Endothelial cell of umbilical vein (primary cell): ENCODE data around the gene YPEL4. TPM values are rescaled to one million over a fixed set of nuclear protein-coding genes. Genes with fewer than 3 reads are reported as not detected.
"Not testable (repeated sequence)": the region's sequence is repeated elsewhere in the genome, so short reads cannot be mapped to it uniquely, and the experiment has no call there.

Experiments
- BruUV-seq: library from RNA; stranded (reverse); fragments of 400-500 nt; replicated peaks from 2 replicates; lab custom pipeline; 2021; lab: Mats Ljungman, UMichigan
- CTCF ChIA-PET: fragments of 300-600, 350-600 bp; sonication (Branson Sonifier 250); formaldehyde crosslinking; loops from one replicate; lab custom pipeline; 2021; ENCODE audit warnings: antibody characterized with exemption, inconsistent platforms; lab: Charles Lee
- POLR2A ChIA-PET: fragments of 300-600, 350-600 bp; sonication (Branson Sonifier 250); formaldehyde crosslinking; loops from one replicate; lab custom pipeline; 2021; ENCODE audit warnings: antibody characterized with exemption, inconsistent platforms; lab: Charles Lee
- DNase-seq: peaks from one replicate; pipeline ENCODE4 v3.0.0-alpha.2; 2011; ENCODE audit warnings: low read depth, low spot score
- FAIRE-seq: peaks from 2 replicates; lab custom pipeline; 2011; peaks lifted over from hg19 to GRCh38; lab: Jason Lieb, UNC
- H2AFZ ChIP-seq: 2 replicates; pipeline ENCODE4 v1.6.0; 2012; ENCODE audit warnings: low read depth, low read length, control low read depth, inconsistent platforms
- H3K27ac ChIP-seq: 2 replicates; pipeline ENCODE4 v1.5.1; 2011; ENCODE audit warnings: low read depth, mild to moderate bottlenecking, control low read depth, low read length, moderate library complexity; ENCODE audit not compliant: insufficient read depth
- H3K27me3 ChIP-seq, 2 experiments: 2 replicates each; pipeline versions ENCODE4 v1.6.0 to v1.6.1; 2011; ENCODE audit warnings: low read length in 2 of 2, mixed read lengths in 1 of 2; ENCODE audit not compliant: control insufficient read depth in 2 of 2, insufficient read depth in 2 of 2
- H3K36me3 ChIP-seq, 2 experiments: 2 replicates in 1 of 2; 3 replicates in 1 of 2; pipeline ENCODE4 v1.5.1; 2011; ENCODE audit warnings: low read length in 2 of 2, mild to moderate bottlenecking in 1 of 2, moderate library complexity in 1 of 2; ENCODE audit not compliant: control insufficient read depth in 2 of 2, insufficient read depth in 2 of 2; ENCODE audit errors: extremely low read depth in 1 of 2
- H3K4me1 ChIP-seq: 3 replicates; pipeline ENCODE4 v1.5.1; 2011; ENCODE audit warnings: mild to moderate bottlenecking, low read length; ENCODE audit not compliant: control insufficient read depth, insufficient read depth; ENCODE audit errors: extremely low read depth
- H3K4me2 ChIP-seq: 2 replicates; pipeline ENCODE4 v1.6.1; 2011; ENCODE audit warnings: low read length, control low read depth, mixed read lengths; ENCODE audit not compliant: insufficient read depth
- H3K4me3 ChIP-seq, 3 experiments: fragments of 200-600 bp in 1 of 3; sonication (generic), shearing (Covaris generic) in 1 of 3; replicated peaks in 1 of 3; 2 replicates each; pipeline ENCODE4 v1.5.1; 2011 to 2016; ENCODE audit warnings: control low read depth in 3 of 3, low read length in 3 of 3, mild to moderate bottlenecking in 2 of 3, inconsistent platforms in 1 of 3, low read depth in 1 of 3, moderate library complexity in 1 of 3; ENCODE audit not compliant: insufficient read depth in 1 of 3
- H3K79me2 ChIP-seq: 2 replicates; pipeline ENCODE4 v1.6.0; 2012; ENCODE audit warnings: low read length, inconsistent platforms; ENCODE audit not compliant: control insufficient read depth, insufficient read depth
- H3K9ac ChIP-seq: replicated peaks from 2 replicates; pipeline ENCODE3; 2011; ENCODE audit warnings: low read length, control low read depth; ENCODE audit not compliant: insufficient read depth; ENCODE audit errors: extremely low read depth
- H3K9me1 ChIP-seq: replicated peaks from 3 replicates; pipeline ENCODE4 v1.6.0; 2011; ENCODE audit warnings: mild to moderate bottlenecking, low read length; ENCODE audit not compliant: control insufficient read depth, insufficient read depth; ENCODE audit errors: extremely low read depth
- H3K9me3 ChIP-seq: replicated peaks from 2 replicates; pipeline ENCODE4 v1.5.1; 2012; ENCODE audit warnings: low read length, inconsistent platforms; ENCODE audit not compliant: control insufficient read depth, insufficient read depth
- H4K20me1 ChIP-seq: replicated peaks from 2 replicates; pipeline ENCODE3; 2011; ENCODE audit warnings: mild to moderate bottlenecking, low read length; ENCODE audit not compliant: control insufficient read depth, insufficient read depth; ENCODE audit errors: extremely low read depth
- EZH2 ChIP-seq: IDR thresholded peaks from 2 replicates; pipeline ENCODE4 v1.6.1; 2012; ENCODE audit warnings: borderline replicate concordance, low read depth, mild to moderate bottlenecking, moderate library complexity, low read length, inconsistent platforms; ENCODE audit not compliant: severe bottlenecking
- GATA2 ChIP-seq: IDR thresholded peaks from 2 replicates; pipeline ENCODE4 v1.7.0; 2011; ENCODE audit warnings: low read depth, mild to moderate bottlenecking, moderate library complexity, mixed read lengths, low read length; ENCODE audit not compliant: insufficient read length, insufficient read depth
- MAX ChIP-seq: IDR thresholded peaks from 2 replicates; pipeline ENCODE4 v1.6.1; 2011; ENCODE audit not compliant: insufficient read depth, insufficient read length
- POLR2AphosphoS5 ChIP-seq: IDR thresholded peaks from 2 replicates; pipeline ENCODE4 v1.6.1; 2012; ENCODE audit warnings: low read depth, mild to moderate bottlenecking, control low read depth, low read length, moderate library complexity; ENCODE audit not compliant: insufficient read depth
- dilution Hi-C: fragments of 300-500 bp; cut with MboI; formaldehyde crosslinking; loops from one replicate; pipeline ENCODE4 v1.15.0; 2019; ENCODE audit warnings: low sequenced_read_pairs; ENCODE audit not compliant: extremely low pct_ligation_motif_present
- intact Hi-C: fragments of 100-400 bp; cut with micrococcal nuclease; formaldehyde crosslinking; loops from one replicate; pipeline ENCODE4 v1.10.0; 2022
- polyA plus RNA-seq, 4 experiments: library from polyadenylated mRNA; depleted of rRNA in 3 of 4; stranded (reverse) in 3 of 4; unstranded in 1 of 4; fragments of >200 nt; gene quantifications; 2 replicates each; pipeline versions ENCODE4 v1.2.1 to v1.2.3, GENCODE V29; 2011 to 2012; ENCODE audit warnings: missing spikeins in 1 of 4
- total RNA-seq: library from RNA; stranded (reverse); gene quantifications from 2 replicates; pipeline ENCODE4 v1.2.3, GENCODE V29; 2021
- TF ChIP-seq, protein P1 (sequence below), 2 donors: IDR thresholded peaks; 1 replicate in 1 of 2; 2 replicates in 1 of 2; pipeline ENCODE4 v1.5.1; 2011; ENCODE audit warnings: low read length in 2 of 2, mild to moderate bottlenecking in 2 of 2, moderate library complexity in 2 of 2, control low read depth in 1 of 2, inconsistent platforms in 1 of 2, low read depth in 1 of 2; ENCODE audit not compliant: insufficient read depth in 1 of 2; ENCODE audit errors: extremely low read depth in 1 of 2

Gene YPEL4
- total and polyA plus RNA-seq, 2 donors (not counting 3 experiments of a cell fraction or from before 2014, with no cell fraction given): 0.03 to 0.24 TPM

DNA sequence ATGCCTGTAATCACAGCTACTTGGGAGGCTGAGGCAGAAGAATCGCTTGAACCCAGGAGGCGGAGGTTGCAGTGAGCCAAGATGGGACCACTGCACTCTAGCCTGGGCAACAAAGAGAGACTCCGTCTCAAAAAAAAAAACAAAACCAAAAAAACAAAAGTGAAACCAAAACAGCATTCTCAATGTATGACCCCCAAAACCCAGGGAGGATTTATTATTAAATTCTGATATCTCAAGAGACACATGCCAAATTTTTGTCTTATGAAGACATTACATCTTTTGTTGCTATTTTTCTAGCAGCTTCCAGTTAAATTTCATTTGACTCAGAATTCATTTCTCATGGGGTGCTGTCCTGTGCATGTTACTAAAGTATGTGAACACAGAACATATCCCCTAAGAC is 3.0 kb upstream of the YPEL4 start:
- H3K4me3 ChIP-seq: no peak overlapping the region
- H4K20me1 ChIP-seq: no peaks in the 10 kb centered on the region
- H3K4me1 ChIP-seq: peaks cover 3% of the 10 kb centered on the region
- no peaks in the 10 kb centered on the region for H3K36me3 ChIP-seq
- H3K79me2 ChIP-seq: peaks cover under 1% of the 10 kb centered on the region
- H3K27ac ChIP-seq: no peak overlapping the region
- TF ChIP-seq EZH2: no peak
- TF ChIP-seq, protein P1, sequence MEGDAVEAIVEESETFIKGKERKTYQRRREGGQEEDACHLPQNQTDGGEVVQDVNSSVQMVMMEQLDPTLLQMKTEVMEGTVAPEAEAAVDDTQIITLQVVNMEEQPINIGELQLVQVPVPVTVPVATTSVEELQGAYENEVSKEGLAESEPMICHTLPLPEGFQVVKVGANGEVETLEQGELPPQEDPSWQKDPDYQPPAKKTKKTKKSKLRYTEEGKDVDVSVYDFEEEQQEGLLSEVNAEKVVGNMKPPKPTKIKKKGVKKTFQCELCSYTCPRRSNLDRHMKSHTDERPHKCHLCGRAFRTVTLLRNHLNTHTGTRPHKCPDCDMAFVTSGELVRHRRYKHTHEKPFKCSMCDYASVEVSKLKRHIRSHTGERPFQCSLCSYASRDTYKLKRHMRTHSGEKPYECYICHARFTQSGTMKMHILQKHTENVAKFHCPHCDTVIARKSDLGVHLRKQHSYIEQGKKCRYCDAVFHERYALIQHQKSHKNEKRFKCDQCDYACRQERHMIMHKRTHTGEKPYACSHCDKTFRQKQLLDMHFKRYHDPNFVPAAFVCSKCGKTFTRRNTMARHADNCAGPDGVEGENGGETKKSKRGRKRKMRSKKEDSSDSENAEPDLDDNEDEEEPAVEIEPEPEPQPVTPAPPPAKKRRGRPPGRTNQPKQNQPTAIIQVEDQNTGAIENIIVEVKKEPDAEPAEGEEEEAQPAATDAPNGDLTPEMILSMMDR (IDR thresholded peaks at IDR 0.05; ENCODE audit: extremely low read depth in 1 of 2, insufficient read depth in 1 of 2, low read depth in 1 of 2, low read length in 2 of 2): no peak
- TF ChIP-seq GATA2: no peak
- TF ChIP-seq MAX: no peak
- TF ChIP-seq POLR2AphosphoS5: no peak
- FAIRE-seq (no peak), DNase-seq (no peak)
- intact Hi-C loops: no loop called here
- H3K9ac ChIP-seq: no peak overlapping the region
- BruUV-seq: no TSS peak
- no peaks in the 10 kb centered on the region for H3K9me1 ChIP-seq
- H3K9me3 ChIP-seq: no peaks in the 10 kb centered on the region
- ChIA-PET POLR2A (no interaction called here), CTCF (interaction anchor here (1.2 to 5.8 kb wide), 4 partner anchors 8 to 85 kb away, joined by 3 to 26 read pairs (median 6); partner anchors contain the start of gene UBE2L6)
- dilution Hi-C loops: no loop called here
- no peak overlapping the region for H2AFZ ChIP-seq
- peaks cover 18 to 29% of the 10 kb centered on the region in 2 experiments for H3K27me3 ChIP-seq
- no peak overlapping the region for H3K4me2 ChIP-seq

DNA sequence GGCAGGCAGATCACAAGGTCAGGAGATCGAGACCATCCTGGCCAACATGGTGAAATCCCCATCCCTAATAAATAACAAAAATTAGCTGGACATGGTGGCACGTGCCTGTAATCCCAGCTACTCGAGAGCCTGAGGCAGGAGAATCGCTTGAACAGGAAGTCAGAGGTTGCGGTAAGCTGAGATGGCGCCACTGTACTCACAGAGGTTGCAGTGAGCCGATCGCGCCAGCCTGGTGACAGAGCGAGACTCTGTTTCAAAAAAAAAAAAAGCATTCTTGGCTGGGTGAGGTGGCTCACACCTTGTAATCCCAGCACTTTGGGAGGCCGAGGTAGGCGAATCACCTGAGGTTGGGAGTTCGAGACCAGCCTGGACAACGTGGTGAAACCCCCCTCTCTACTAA is 2.5 kb upstream of the YPEL4 start:
- dilution Hi-C loops, H3K36me3 ChIP-seq, intact Hi-C loops, H3K9ac ChIP-seq, H3K4me1 ChIP-seq, DNase-seq, H2AFZ ChIP-seq, H3K4me2 ChIP-seq, H3K79me2 ChIP-seq, H3K9me1 ChIP-seq, FAIRE-seq, POLR2A ChIA-PET, H3K9me3 ChIP-seq, BruUV-seq, H4K20me1 ChIP-seq, H3K27ac ChIP-seq, H3K4me3 ChIP-seq: not testable (repeated sequence)
- H3K27me3 ChIP-seq: peaks cover 22 to 33% of the 10 kb centered on the region in 2 experiments
- CTCF ChIA-PET: interaction anchor here (1.2 to 5.8 kb wide), 4 partner anchors 8 to 85 kb away, joined by 3 to 26 read pairs (median 6); partner anchors contain the start of gene UBE2L6
